Measurements from ENCODE around the gene MSRB1. TPM values are rescaled to one million over a fixed set of nuclear protein-coding genes. Genes with fewer than 3 reads are reported as not detected.

The MSRB1 gene
- total and polyA plus RNA-seq, 2 of the 13 experiments (the other 11 are each of a cell fraction or from before 2014, with no cell fraction given), result 32.1 to 75.4 TPM

DNA sequence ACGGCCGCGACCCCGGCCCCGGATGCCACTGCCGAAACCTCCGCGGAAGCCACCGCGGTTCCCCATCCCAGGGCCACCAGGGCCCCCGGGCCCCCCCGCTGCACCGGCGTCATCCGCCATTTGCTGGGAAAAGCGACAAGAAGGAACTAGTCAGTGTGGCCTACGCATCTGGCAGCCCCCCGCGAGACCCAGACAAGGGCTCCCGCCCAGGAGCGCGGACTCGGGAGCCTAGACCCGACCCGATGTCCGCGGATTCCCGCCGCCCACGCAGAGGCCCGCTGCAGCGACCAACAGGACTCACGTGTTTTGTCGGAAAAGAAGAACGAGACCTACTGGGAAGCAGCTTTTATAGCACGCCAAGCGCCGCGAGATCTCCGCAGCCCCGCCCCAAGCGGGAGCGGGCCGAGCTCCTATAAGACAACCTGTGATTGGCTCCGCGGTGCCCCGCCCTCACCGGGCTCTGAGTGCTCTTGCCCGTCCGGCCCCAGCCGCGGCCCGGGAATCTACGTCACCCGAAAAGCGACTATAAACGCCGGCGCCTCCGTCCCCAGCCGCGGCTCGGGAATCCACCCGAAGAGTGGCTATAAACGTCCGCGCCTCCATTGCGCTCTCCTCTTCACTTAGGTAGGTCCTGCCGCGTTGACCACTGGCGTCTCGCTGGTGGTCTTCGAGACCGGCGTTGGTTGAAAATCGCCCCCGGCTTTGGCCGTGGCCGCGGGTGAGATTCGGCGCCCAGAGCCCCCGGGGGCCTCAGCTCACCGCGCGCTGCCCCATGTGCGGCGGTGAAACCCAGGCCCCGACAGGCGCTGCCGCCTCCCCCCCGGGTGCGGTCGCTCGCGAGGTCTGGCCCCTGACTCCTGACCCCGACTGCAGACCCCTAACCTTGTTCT lies 21.8 kb upstream of the MSRB1 start, which contains the start of gene RPS2 (continued):
- TF ChIP-seq, protein P1, sequence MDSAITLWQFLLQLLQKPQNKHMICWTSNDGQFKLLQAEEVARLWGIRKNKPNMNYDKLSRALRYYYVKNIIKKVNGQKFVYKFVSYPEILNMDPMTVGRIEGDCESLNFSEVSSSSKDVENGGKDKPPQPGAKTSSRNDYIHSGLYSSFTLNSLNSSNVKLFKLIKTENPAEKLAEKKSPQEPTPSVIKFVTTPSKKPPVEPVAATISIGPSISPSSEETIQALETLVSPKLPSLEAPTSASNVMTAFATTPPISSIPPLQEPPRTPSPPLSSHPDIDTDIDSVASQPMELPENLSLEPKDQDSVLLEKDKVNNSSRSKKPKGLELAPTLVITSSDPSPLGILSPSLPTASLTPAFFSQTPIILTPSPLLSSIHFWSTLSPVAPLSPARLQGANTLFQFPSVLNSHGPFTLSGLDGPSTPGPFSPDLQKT (CRISPR knock-in tag; IDR thresholded peaks at IDR 0.05; ENCODE audit: borderline replicate concordance), result no peak
- TF ChIP-seq, protein P2, sequence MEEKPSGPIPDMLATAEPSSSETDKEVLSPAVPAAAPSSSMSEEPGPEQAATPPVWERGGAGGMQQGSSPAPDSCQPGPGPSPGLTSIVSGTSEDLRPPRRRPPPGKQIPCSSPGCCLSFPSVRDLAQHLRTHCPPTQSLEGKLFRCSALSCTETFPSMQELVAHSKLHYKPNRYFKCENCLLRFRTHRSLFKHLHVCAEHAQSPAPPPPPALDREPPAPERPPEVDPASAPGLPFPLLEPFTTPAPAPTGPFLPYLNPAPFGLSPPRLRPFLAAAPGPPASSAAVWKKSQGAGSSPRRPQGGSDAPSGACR (CRISPR knock-in tag; IDR thresholded peaks at IDR 0.05), result peak; percentile 81; the same call in 1 of the 2 replicates
- TF ChIP-seq, protein P3, sequence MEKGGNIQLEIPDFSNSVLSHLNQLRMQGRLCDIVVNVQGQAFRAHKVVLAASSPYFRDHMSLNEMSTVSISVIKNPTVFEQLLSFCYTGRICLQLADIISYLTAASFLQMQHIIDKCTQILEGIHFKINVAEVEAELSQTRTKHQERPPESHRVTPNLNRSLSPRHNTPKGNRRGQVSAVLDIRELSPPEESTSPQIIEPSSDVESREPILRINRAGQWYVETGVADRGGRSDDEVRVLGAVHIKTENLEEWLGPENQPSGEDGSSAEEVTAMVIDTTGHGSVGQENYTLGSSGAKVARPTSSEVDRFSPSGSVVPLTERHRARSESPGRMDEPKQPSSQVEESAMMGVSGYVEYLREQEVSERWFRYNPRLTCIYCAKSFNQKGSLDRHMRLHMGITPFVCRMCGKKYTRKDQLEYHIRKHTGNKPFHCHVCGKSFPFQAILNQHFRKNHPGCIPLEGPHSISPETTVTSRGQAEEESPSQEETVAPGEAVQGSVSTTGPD (CRISPR knock-in tag; IDR thresholded peaks at IDR 0.05), result no peak
- TF ChIP-seq KDM1A (CRISPR knock-in tag; IDR thresholded peaks at IDR 0.05) (no peak), ZNF672 (CRISPR knock-in tag; IDR thresholded peaks at IDR 0.05) (no peak), KDM2A (CRISPR knock-in tag; IDR thresholded peaks at IDR 0.05; ENCODE audit: borderline replicate concordance, low read depth) (peak; percentile 82), TARDBP (CRISPR knock-in tag; IDR thresholded peaks at IDR 0.05) (no peak), SUZ12 (IDR thresholded peaks at IDR 0.05; ENCODE audit: low read depth, low read length) (no peak), SAP130 (CRISPR knock-in tag; IDR thresholded peaks at IDR 0.05; ENCODE audit: low read depth) (peak; percentile 92), SMYD3 (CRISPR knock-in tag; IDR thresholded peaks at IDR 0.05) (no peak), HHEX (CRISPR knock-in tag; IDR thresholded peaks at IDR 0.05) (no peak)
- TF ChIP-seq, protein P4, sequence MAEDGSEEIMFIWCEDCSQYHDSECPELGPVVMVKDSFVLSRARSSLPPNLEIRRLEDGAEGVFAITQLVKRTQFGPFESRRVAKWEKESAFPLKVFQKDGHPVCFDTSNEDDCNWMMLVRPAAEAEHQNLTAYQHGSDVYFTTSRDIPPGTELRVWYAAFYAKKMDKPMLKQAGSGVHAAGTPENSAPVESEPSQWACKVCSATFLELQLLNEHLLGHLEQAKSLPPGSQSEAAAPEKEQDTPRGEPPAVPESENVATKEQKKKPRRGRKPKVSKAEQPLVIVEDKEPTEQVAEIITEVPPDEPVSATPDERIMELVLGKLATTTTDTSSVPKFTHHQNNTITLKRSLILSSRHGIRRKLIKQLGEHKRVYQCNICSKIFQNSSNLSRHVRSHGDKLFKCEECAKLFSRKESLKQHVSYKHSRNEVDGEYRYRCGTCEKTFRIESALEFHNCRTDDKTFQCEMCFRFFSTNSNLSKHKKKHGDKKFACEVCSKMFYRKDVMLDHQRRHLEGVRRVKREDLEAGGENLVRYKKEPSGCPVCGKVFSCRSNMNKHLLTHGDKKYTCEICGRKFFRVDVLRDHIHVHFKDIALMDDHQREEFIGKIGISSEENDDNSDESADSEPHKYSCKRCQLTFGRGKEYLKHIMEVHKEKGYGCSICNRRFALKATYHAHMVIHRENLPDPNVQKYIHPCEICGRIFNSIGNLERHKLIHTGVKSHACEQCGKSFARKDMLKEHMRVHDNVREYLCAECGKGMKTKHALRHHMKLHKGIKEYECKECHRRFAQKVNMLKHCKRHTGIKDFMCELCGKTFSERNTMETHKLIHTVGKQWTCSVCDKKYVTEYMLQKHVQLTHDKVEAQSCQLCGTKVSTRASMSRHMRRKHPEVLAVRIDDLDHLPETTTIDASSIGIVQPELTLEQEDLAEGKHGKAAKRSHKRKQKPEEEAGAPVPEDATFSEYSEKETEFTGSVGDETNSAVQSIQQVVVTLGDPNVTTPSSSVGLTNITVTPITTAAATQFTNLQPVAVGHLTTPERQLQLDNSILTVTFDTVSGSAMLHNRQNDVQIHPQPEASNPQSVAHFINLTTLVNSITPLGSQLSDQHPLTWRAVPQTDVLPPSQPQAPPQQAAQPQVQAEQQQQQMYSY (CRISPR knock-in tag; IDR thresholded peaks at IDR 0.05), result 0 out of 2 replicates have a peak, but pooled peaks have one; percentile 47
- TF ChIP-seq, protein P5, sequence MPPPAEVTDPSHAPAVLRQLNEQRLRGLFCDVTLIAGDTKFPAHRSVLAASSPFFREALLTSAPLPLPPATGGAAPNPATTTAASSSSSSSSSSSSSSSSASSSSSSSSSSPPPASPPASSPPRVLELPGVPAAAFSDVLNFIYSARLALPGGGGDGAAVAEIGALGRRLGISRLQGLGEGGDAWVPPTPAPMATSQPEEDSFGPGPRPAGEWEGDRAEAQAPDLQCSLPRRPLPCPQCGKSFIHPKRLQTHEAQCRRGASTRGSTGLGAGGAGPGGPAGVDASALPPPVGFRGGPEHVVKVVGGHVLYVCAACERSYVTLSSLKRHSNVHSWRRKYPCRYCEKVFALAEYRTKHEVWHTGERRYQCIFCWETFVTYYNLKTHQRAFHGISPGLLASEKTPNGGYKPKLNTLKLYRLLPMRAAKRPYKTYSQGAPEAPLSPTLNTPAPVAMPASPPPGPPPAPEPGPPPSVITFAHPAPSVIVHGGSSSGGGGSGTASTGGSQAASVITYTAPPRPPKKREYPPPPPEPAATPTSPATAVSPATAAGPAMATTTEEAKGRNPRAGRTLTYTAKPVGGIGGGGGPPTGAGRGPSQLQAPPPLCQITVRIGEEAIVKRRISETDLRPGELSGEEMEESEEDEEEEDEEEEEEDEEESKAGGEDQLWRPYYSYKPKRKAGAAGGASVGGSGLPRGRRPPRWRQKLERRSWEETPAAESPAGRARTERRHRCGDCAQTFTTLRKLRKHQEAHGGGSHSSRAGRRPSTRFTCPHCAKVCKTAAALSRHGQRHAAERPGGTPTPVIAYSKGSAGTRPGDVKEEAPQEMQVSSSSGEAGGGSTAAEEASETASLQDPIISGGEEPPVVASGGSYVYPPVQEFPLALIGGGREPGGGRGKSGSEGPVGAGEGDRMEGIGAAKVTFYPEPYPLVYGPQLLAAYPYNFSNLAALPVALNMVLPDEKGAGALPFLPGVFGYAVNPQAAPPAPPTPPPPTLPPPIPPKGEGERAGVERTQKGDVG (CRISPR knock-in tag; IDR thresholded peaks at IDR 0.05; ENCODE audit: borderline replicate concordance), result no peak
- TF ChIP-seq, protein P6, sequence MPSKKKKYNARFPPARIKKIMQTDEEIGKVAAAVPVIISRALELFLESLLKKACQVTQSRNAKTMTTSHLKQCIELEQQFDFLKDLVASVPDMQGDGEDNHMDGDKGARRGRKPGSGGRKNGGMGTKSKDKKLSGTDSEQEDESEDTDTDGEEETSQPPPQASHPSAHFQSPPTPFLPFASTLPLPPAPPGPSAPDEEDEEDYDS (CRISPR knock-in tag; IDR thresholded peaks at IDR 0.05), result peak; percentile 96
- TF ChIP-seq, protein P7, sequence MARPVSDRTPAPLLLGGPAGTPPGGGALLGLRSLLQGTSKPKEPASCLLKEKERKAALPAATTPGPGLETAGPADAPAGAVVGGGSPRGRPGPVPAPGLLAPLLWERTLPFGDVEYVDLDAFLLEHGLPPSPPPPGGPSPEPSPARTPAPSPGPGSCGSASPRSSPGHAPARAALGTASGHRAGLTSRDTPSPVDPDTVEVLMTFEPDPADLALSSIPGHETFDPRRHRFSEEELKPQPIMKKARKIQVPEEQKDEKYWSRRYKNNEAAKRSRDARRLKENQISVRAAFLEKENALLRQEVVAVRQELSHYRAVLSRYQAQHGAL (CRISPR knock-in tag; IDR thresholded peaks at IDR 0.05; ENCODE audit: not compliant biosample characterization), result no peak

Measured in HepG2 (cell line).